IMR-90 (cell line): ENCODE results near the gene CYB5B. TPM values are rescaled to one million over a fixed set of nuclear protein-coding genes. Genes with fewer than 3 reads are reported as not detected.

Experiments
- ATAC-seq: fragments of 200-7000 bp; cut with Tn5 transposase; 2 replicates; pipeline ENCODE4 v1.9.1; 2020; ENCODE audit warnings: low read depth, mild to moderate bottlenecking, moderate library complexity
- BruUV-seq: library from RNA; stranded (reverse); fragments of 400-500 nt; replicated peaks from 2 replicates; lab custom pipeline; 2021; lab: Mats Ljungman, UMichigan
- CTCF ChIA-PET: fragments of 300-600 bp; formaldehyde crosslinking; extraction: SDS; loops from one replicate; lab custom pipeline; 2021; ENCODE audit warnings: antibody characterized with exemption; lab: Yijun Ruan, JAX
- POLR2A ChIA-PET: fragments of 300-600 bp; sonication (Branson Sonifier 250); formaldehyde crosslinking; loops from one replicate; lab custom pipeline; 2022; ENCODE audit warnings: antibody characterized with exemption; ENCODE audit not compliant: unreplicated experiment; lab: Charles Lee
- DNase-seq: peaks from one replicate; pipeline ENCODE4 v3.0.0; 2013
- H2AFZ ChIP-seq: replicated peaks from 2 replicates; pipeline ENCODE3; 2013; ENCODE audit warnings: low read length, mild to moderate bottlenecking; ENCODE audit not compliant: poor library complexity
- H2AK5ac ChIP-seq: 2 replicates; pipeline ENCODE4 v1.6.1; 2013; ENCODE audit warnings: low read depth, low read length, inconsistent platforms
- H2AK9ac ChIP-seq: replicated peaks from 2 replicates; pipeline ENCODE3; 2013; ENCODE audit warnings: mild to moderate bottlenecking, low read depth, low read length, moderate library complexity; ENCODE audit not compliant: poor library complexity
- H2BK120ac ChIP-seq: 2 replicates; pipeline ENCODE4 v1.6.1; 2013; ENCODE audit warnings: low read depth, low read length, inconsistent platforms
- H2BK15ac ChIP-seq: 3 replicates; pipeline ENCODE4 v1.6.1; 2013; ENCODE audit warnings: low read depth, low read length, inconsistent platforms
- H2BK20ac ChIP-seq: 2 replicates; pipeline ENCODE4 v1.6.1; 2013; ENCODE audit warnings: low read depth, mild to moderate bottlenecking, inconsistent platforms, low read length, moderate library complexity
- H2BK5ac ChIP-seq: 2 replicates; pipeline ENCODE4 v1.6.1; 2013; ENCODE audit warnings: mild to moderate bottlenecking, low read depth, low read length, inconsistent platforms; ENCODE audit not compliant: poor library complexity, severe bottlenecking
- H3K14ac ChIP-seq: replicated peaks from 2 replicates; pipeline ENCODE4 v1.6.1; 2013; ENCODE audit warnings: low read depth, low read length, inconsistent platforms
- H3K18ac ChIP-seq: 2 replicates; pipeline ENCODE4 v1.6.1; 2013; ENCODE audit warnings: low read depth, low read length, control low read depth
- H3K23ac ChIP-seq: 2 replicates; pipeline ENCODE4 v1.6.1; 2013; ENCODE audit warnings: low read depth, low read length, inconsistent platforms
- H3K27ac ChIP-seq: 2 replicates; pipeline ENCODE4 v1.5.1; 2013; ENCODE audit warnings: mild to moderate bottlenecking, control low read depth, low read length; ENCODE audit not compliant: insufficient read depth
- H3K27me3 ChIP-seq: 2 replicates; pipeline ENCODE4 v1.6.1; 2013; ENCODE audit warnings: low read length; ENCODE audit not compliant: control insufficient read depth, insufficient read depth
- H3K36me3 ChIP-seq: 2 replicates; pipeline ENCODE4 v1.6.1; 2013; ENCODE audit warnings: low read length, mixed read lengths; ENCODE audit not compliant: control insufficient read depth, insufficient read depth
- H3K4ac ChIP-seq: 2 replicates; pipeline ENCODE4 v1.6.1; 2013; ENCODE audit warnings: low read depth, low read length, inconsistent platforms
- H3K4me1 ChIP-seq: 2 replicates; pipeline ENCODE4 v1.6.1; 2013; ENCODE audit warnings: low read length, mixed read lengths; ENCODE audit not compliant: control insufficient read depth, insufficient read depth
- H3K4me2 ChIP-seq: 2 replicates; pipeline ENCODE4 v1.6.1; 2013; ENCODE audit warnings: low read depth, mild to moderate bottlenecking, control low read depth, low read length, moderate library complexity
- H3K4me3 ChIP-seq: 2 replicates; pipeline ENCODE4 v1.5.1; 2013; ENCODE audit warnings: low read depth, mild to moderate bottlenecking, control low read depth, low read length, moderate library complexity; ENCODE audit not compliant: insufficient read depth
- H3K56ac ChIP-seq: 2 replicates; pipeline ENCODE4 v1.6.1; 2013; ENCODE audit warnings: low read length, inconsistent platforms; ENCODE audit not compliant: insufficient read depth; ENCODE audit errors: extremely low read depth
- H3K79me1 ChIP-seq, 2 experiments: 2 replicates each; pipeline ENCODE4 v1.6.1; 2013; ENCODE audit warnings: low read length in 2 of 2, inconsistent platforms in 1 of 2, low read depth in 1 of 2
- H3K9ac ChIP-seq: 2 replicates; pipeline ENCODE4 v1.6.1; 2013; ENCODE audit warnings: low read depth, low read length, control low read depth
- H3K9me1 ChIP-seq: 2 replicates; pipeline ENCODE4 v1.6.1; 2013; ENCODE audit warnings: low read length, inconsistent platforms; ENCODE audit not compliant: insufficient read depth
- H3K9me3 ChIP-seq: 2 replicates; pipeline ENCODE4 v1.6.1; 2013; ENCODE audit warnings: low read length; ENCODE audit not compliant: control insufficient read depth, insufficient read depth
- H4K20me1 ChIP-seq: 2 replicates; pipeline ENCODE4 v1.6.1; 2013; ENCODE audit warnings: low read length, inconsistent platforms; ENCODE audit not compliant: insufficient read depth
- H4K5ac ChIP-seq: 2 replicates; pipeline ENCODE4 v1.6.1; 2013; ENCODE audit warnings: mild to moderate bottlenecking, low read depth, low read length, control low read depth
- H4K8ac ChIP-seq, 2 experiments: 2 replicates each; pipeline ENCODE4 v1.6.1; 2013; ENCODE audit warnings: low read depth in 2 of 2, low read length in 2 of 2, control low read depth in 1 of 2, inconsistent platforms in 1 of 2
- H4K91ac ChIP-seq: 2 replicates; pipeline ENCODE4 v1.6.1; 2013; ENCODE audit warnings: low read depth, low read length, inconsistent platforms; ENCODE audit not compliant: insufficient read depth
- BHLHE40 ChIP-seq: fragments of 150-350 bp; IDR thresholded peaks from 2 replicates; pipeline ENCODE4 v1.6.1; 2016; ENCODE audit warnings: mild to moderate bottlenecking, low read depth, low read length
- CEBPB ChIP-seq: IDR thresholded peaks from 2 replicates; pipeline ENCODE4 v1.6.1; 2012; ENCODE audit warnings: low read depth, low read length, improper control_type of control experiment
- CHD1 ChIP-seq: IDR thresholded peaks from 2 replicates; pipeline ENCODE4 v1.6.1; 2012; ENCODE audit warnings: low read depth, low read length, improper control_type of control experiment
- MAZ ChIP-seq: IDR thresholded peaks from 2 replicates; pipeline ENCODE4 v1.6.1; 2012; ENCODE audit warnings: low read depth, mild to moderate bottlenecking, low read length, improper control_type of control experiment, moderate library complexity, borderline replicate concordance
- MXI1 ChIP-seq: IDR thresholded peaks from 2 replicates; pipeline ENCODE4 v1.6.1; 2012; ENCODE audit warnings: low read depth, mild to moderate bottlenecking, low read length, moderate library complexity, borderline replicate concordance
- RAD21 ChIP-seq: IDR thresholded peaks from 2 replicates; pipeline ENCODE4 v1.6.1; 2012; ENCODE audit warnings: low read length, improper control_type of control experiment
- RCOR1 ChIP-seq: IDR thresholded peaks from 2 replicates; pipeline ENCODE4 v1.6.1; 2012; ENCODE audit warnings: mild to moderate bottlenecking, low read length, improper control_type of control experiment; ENCODE audit not compliant: insufficient replicate concordance
- RFX5 ChIP-seq: IDR thresholded peaks from 2 replicates; pipeline ENCODE4 v1.8.0; 2012; ENCODE audit warnings: low read depth, mild to moderate bottlenecking, low read length, moderate library complexity
- SMC3 ChIP-seq: fragments of 150-350 bp; IDR thresholded peaks from 2 replicates; pipeline ENCODE4 v1.6.1; 2016; ENCODE audit warnings: low read depth, mild to moderate bottlenecking, antibody characterized with exemption, low read length, moderate library complexity
- WGBS, 2 experiments: methylation state at CpG; one replicate each; pipeline versions ENCODE4 v1.1.5 to v1.1.7; 2013; ENCODE audit warnings: missing lambda C conversion rate in 2 of 2; ENCODE audit not compliant: insufficient read length in 1 of 2; ENCODE audit errors: extremely low coverage in 2 of 2; 5-methylcytosine and 5-hydroxymethylcytosine counted together
- dilution Hi-C: fragments of 300-500 bp; cut with HindIII; formaldehyde crosslinking; loops from one replicate; pipeline ENCODE4 v1.14.3; 2018; ENCODE audit warnings: low sequenced_read_pairs; ENCODE audit not compliant: unreplicated experiment
- in situ Hi-C: fragments of 300-500 bp; cut with MboI; formaldehyde crosslinking; loops from 3 replicates; pipeline ENCODE4 v1.14.3; 2019; ENCODE audit warnings: low sequenced_read_pairs, inconsistent platforms, mixed read lengths
- intact Hi-C: fragments of 100-400 bp; cut with micrococcal nuclease; formaldehyde crosslinking; loops from 2 replicates; pipeline ENCODE4 v1.10.0; 2022
- polyA plus RNA-seq, 3 experiments: library from polyadenylated mRNA; depleted of rRNA; stranded (reverse); fragments of >200 nt; gene quantifications; 2 replicates each; pipeline ENCODE4 v1.2.3, GENCODE V29; 2012; ENCODE audit warnings: low replicate concordance in 1 of 3
- total RNA-seq: library from RNA; depleted of rRNA; stranded (reverse); fragments of >200 nt; gene quantifications from 2 replicates; pipeline ENCODE4 v1.2.3, GENCODE V29; 2012
- TF ChIP-seq, protein P1 (sequence below): fragments of 150-350 bp; IDR thresholded peaks from 2 replicates; pipeline ENCODE4 v1.6.1; 2016; ENCODE audit warnings: low read depth, mild to moderate bottlenecking, low read length, moderate library complexity, borderline replicate concordance
- TF ChIP-seq, protein P2 (sequence below): fragments of 150-350 bp; IDR thresholded peaks from 2 replicates; pipeline ENCODE4 v1.6.1; 2017; ENCODE audit warnings: mild to moderate bottlenecking, antibody characterized with exemption, low read length, low read depth

CYB5B gene
- total and polyA plus RNA-seq, 2 of the 4 experiments (the other 2 are of a cell fraction): 100 to 102 TPM

DNA sequence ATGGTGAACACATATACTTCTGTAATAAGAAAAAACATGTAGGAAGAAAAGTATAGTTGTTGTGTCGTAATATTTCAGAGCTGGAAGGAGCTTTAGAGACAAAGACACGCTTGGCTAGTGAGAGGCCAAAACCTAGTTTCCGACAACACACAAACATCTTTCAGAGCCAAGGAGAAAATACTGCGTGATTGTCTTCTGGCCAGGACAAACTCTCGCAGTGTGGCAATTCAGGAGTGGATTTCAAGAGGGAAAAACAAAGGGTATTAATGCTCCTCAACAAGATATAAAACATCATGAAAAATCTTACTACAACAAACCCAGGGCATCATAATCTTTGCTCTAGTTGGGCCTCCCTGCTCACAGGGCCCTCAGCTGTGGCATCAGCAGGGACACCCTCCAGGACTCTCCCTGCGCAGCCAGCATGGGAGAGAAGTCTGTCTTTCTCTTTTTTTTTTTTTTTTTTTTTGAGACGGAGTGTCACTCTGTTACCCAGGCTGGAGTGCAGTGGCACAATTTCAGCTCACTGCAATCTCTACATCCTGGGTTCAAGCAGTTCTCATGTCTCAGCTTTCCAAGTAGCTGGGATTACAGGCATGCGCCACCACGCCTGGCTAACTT lies 66.4 kb downstream of the CYB5B start:
- no peak overlapping the region for H3K9ac ChIP-seq
- no peak overlapping the region for H3K4me2 ChIP-seq
- no peak overlapping the region for H3K27ac ChIP-seq
- CTCF ChIA-PET: interaction anchor here (0.6 to 1.2 kb wide), 3 partner anchors 14 to 387 kb away, joined by 4 to 5 read pairs (median 4); no protein-coding TSS in a partner anchor
- H4K8ac ChIP-seq: no peak overlapping the region
- H2AK9ac ChIP-seq: no peak overlapping the region
- no peak overlapping the region for H2BK15ac ChIP-seq
- H3K4me3 ChIP-seq: no peak overlapping the region
- no peak for ATAC-seq
- no peak overlapping the region for H2BK120ac ChIP-seq
- H3K18ac ChIP-seq: no peak overlapping the region
- no peaks in the 10 kb centered on the region for H3K27me3 ChIP-seq
- TF ChIP-seq RFX5 (no peak), RAD21 (no peak), BHLHE40 (no peak), SMC3 (no peak), CEBPB (no peak), MAZ (no peak), RCOR1 (no peak), CHD1 (no peak), MXI1 (no peak)
- TF ChIP-seq, protein P1, sequence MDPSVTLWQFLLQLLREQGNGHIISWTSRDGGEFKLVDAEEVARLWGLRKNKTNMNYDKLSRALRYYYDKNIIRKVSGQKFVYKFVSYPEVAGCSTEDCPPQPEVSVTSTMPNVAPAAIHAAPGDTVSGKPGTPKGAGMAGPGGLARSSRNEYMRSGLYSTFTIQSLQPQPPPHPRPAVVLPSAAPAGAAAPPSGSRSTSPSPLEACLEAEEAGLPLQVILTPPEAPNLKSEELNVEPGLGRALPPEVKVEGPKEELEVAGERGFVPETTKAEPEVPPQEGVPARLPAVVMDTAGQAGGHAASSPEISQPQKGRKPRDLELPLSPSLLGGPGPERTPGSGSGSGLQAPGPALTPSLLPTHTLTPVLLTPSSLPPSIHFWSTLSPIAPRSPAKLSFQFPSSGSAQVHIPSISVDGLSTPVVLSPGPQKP: no peak
- TF ChIP-seq, protein P2, sequence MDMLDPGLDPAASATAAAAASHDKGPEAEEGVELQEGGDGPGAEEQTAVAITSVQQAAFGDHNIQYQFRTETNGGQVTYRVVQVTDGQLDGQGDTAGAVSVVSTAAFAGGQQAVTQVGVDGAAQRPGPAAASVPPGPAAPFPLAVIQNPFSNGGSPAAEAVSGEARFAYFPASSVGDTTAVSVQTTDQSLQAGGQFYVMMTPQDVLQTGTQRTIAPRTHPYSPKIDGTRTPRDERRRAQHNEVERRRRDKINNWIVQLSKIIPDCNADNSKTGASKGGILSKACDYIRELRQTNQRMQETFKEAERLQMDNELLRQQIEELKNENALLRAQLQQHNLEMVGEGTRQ: no peak
- H3K14ac ChIP-seq: no peak overlapping the region
- no peak overlapping the region for H2BK20ac ChIP-seq
- H4K5ac ChIP-seq: no peak overlapping the region
- no TSS peak for BruUV-seq
- peaks cover 3% of the 10 kb centered on the region for H3K4me1 ChIP-seq
- H4K20me1 ChIP-seq: no peaks in the 10 kb centered on the region
- peaks cover 4% of the 10 kb centered on the region for H3K9me1 ChIP-seq
- H3K79me1 ChIP-seq: no peaks in the 10 kb centered on the region
- H3K4ac ChIP-seq: no peak overlapping the region
- no peak overlapping the region for H3K23ac ChIP-seq
- 0 out of 2 replicates have a peak overlapping the region, but pooled peaks have one; percentile 20 for H2AK5ac ChIP-seq
- in situ Hi-C loops: no loop called here
- H4K91ac ChIP-seq: no peak overlapping the region
- DNase-seq: no peak
- H2AFZ ChIP-seq: no peak overlapping the region
- H3K36me3 ChIP-seq: no peaks in the 10 kb centered on the region
- POLR2A ChIA-PET: no interaction called here
- dilution Hi-C loops: no loop called here
- intact Hi-C loops: no loop called here
- H3K56ac ChIP-seq: no peak overlapping the region
- no CpG with 5 or more reads among the region's 9 CpGs for WGBS, 2 experiments
- H2BK5ac ChIP-seq: no peak overlapping the region
- peaks cover 2% of the 10 kb centered on the region for H3K9me3 ChIP-seq
